Measurements from ENCODE around the gene COPS4. TPM values are rescaled to one million over a fixed set of nuclear protein-coding genes. Genes with fewer than 3 reads are reported as not detected.

COPS4 gene
- total RNA-seq, 4 donors from 2014 or later = 21.3 to 113 (median 73.3) TPM

- Histone ChIP-seq H3K9me3 (no peaks in the 10 kb centered on the region), H3K36me3 (no peaks in the 10 kb centered on the region), H3K4me3 (no peak overlapping the region), H3K4me1 (no peaks in the 10 kb centered on the region), H3K27ac (no peak overlapping the region), H3K27me3 (no peaks in the 10 kb centered on the region)
- TF ChIP-seq, protein P1, sequence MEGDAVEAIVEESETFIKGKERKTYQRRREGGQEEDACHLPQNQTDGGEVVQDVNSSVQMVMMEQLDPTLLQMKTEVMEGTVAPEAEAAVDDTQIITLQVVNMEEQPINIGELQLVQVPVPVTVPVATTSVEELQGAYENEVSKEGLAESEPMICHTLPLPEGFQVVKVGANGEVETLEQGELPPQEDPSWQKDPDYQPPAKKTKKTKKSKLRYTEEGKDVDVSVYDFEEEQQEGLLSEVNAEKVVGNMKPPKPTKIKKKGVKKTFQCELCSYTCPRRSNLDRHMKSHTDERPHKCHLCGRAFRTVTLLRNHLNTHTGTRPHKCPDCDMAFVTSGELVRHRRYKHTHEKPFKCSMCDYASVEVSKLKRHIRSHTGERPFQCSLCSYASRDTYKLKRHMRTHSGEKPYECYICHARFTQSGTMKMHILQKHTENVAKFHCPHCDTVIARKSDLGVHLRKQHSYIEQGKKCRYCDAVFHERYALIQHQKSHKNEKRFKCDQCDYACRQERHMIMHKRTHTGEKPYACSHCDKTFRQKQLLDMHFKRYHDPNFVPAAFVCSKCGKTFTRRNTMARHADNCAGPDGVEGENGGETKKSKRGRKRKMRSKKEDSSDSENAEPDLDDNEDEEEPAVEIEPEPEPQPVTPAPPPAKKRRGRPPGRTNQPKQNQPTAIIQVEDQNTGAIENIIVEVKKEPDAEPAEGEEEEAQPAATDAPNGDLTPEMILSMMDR (IDR thresholded peaks at IDR 0.05) = no peak
- no peak for TF ChIP-seq POLR2A (IDR thresholded peaks at IDR 0.05)
- intact Hi-C loops (cut with DNase I; ENCODE audit: low total_unique reads) = no loop called here
- no peak for DNase-seq
Measured at GRCh38 chr4:83112231-83112630, 77.2 kb downstream of the COPS4 start.

DNA sequence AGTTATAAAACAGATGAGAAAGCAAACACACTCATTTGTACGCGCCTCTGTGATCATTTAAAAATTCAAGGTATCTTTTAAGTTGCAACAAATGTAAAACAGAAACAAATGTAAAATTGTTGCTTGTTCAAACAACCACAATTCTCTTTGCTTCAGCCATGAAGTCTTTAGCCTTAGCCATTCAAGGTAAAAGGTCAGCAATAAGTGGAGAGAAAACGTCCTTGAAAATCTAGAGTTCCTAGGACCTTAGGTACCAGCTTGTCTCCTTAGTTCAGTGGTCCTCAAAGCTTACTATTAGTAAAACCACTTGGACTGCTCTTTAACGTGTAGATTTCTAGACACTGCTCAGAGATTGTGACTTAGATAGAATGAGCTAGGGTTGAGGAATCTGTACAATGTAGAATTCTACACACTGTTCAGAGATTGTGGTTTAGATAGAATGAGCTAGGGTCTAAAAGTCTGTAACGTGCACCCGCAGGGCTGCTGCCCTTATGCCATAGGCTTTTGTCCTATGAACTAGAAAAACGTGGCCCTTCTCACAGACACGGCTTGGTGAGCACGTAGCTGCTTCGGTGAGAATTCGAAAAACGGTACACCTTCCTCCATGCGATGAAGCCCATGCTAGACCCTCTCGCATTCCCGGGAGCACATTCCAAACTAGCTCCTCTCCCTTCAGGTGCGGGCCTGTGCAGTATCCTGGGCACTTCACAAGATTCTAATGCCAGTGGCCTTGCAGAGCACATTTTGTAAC is 77.9 kb downstream of the COPS4 start:
- no peak for TF ChIP-seq POLR2A (IDR thresholded peaks at IDR 0.05)
- TF ChIP-seq, protein P1 (IDR thresholded peaks at IDR 0.05) = no peak
- intact Hi-C loops (cut with DNase I; ENCODE audit: low total_unique reads) = no loop called here
- H3K4me3 ChIP-seq = no peak overlapping the region

GRCh38 chr4:83113429-83113786 is 78.4 kb downstream of the COPS4 start:
- H3K36me3 ChIP-seq = no peaks in the 10 kb centered on the region
- no peak for DNase-seq
- intact Hi-C loops (cut with DNase I; ENCODE audit: low total_unique reads) = no loop called here
- no peak for TF ChIP-seq POLR2A (IDR thresholded peaks at IDR 0.05)
- TF ChIP-seq, protein P1 (IDR thresholded peaks at IDR 0.05) = no peak
- H3K4me1 ChIP-seq = no peaks in the 10 kb centered on the region
- H3K27ac ChIP-seq = no peak overlapping the region
- no peaks in the 10 kb centered on the region for H3K9me3 ChIP-seq
- H3K27me3 ChIP-seq = no peaks in the 10 kb centered on the region
- H3K4me3 ChIP-seq = no peak overlapping the region

More for the DNA sequence above, 77.9 kb downstream of the COPS4 start:
- no peaks in the 10 kb centered on the region for H3K27me3 ChIP-seq
- no peaks in the 10 kb centered on the region for H3K36me3 ChIP-seq
- no peak for DNase-seq
- H3K27ac ChIP-seq = no peak overlapping the region
- no peaks in the 10 kb centered on the region for H3K4me1 ChIP-seq
- H3K9me3 ChIP-seq = no peaks in the 10 kb centered on the region

- Histone ChIP-seq H3K4me1 (no peaks in the 10 kb centered on the region), H3K9me3 (no peaks in the 10 kb centered on the region), H3K27ac (no peak within 1 kb of the TSS), H3K4me3 (no peak within 1 kb of the TSS), H3K27me3 (no peaks in the 10 kb centered on the region), H3K36me3 (no peaks in the 10 kb centered on the region)
- TF ChIP-seq POLR2A (IDR thresholded peaks at IDR 0.05) = no peak
- TF ChIP-seq, protein P1 (IDR thresholded peaks at IDR 0.05) = no peak
- intact Hi-C loops (cut with DNase I; ENCODE audit: low total_unique reads) = no loop called here
- DNase-seq = no peak
Measured at GRCh38 chr4:83114576-83114975, 79.6 kb downstream of the COPS4 start, which contains the start of gene PLAC8. Gene PLAC8 (minus strand): TSS chr4:83114729. CDS start chr4:83107921, 6,808 bp downstream.

- intact Hi-C loops (cut with DNase I; ENCODE audit: low total_unique reads) = no loop called here
- no peak for TF ChIP-seq POLR2A (IDR thresholded peaks at IDR 0.05)
- TF ChIP-seq, protein P1 (IDR thresholded peaks at IDR 0.05) = no peak
- Histone ChIP-seq H3K36me3 (no peaks in the 10 kb centered on the region), H3K4me1 (no peaks in the 10 kb centered on the region), H3K9me3 (no peaks in the 10 kb centered on the region), H3K4me3 (no peak overlapping the region), H3K27me3 (no peaks in the 10 kb centered on the region), H3K27ac (no peak overlapping the region)
- no peak for DNase-seq
Measured at GRCh38 chr4:83115000-83115399, 80.0 kb downstream of the COPS4 start.
